HG03060 (cell line): ENCODE measurements around the gene TEX14.

ENCODE experiments used
- ATAC-seq: cut with Tn5 transposase; IDR thresholded peaks from one replicate; pipeline ENCODE4 v1.9.1; 2021; ENCODE audit warnings: low read depth, moderate number of reproducible peaks; ENCODE audit not compliant: unreplicated experiment

Gene TEX14

DNA sequence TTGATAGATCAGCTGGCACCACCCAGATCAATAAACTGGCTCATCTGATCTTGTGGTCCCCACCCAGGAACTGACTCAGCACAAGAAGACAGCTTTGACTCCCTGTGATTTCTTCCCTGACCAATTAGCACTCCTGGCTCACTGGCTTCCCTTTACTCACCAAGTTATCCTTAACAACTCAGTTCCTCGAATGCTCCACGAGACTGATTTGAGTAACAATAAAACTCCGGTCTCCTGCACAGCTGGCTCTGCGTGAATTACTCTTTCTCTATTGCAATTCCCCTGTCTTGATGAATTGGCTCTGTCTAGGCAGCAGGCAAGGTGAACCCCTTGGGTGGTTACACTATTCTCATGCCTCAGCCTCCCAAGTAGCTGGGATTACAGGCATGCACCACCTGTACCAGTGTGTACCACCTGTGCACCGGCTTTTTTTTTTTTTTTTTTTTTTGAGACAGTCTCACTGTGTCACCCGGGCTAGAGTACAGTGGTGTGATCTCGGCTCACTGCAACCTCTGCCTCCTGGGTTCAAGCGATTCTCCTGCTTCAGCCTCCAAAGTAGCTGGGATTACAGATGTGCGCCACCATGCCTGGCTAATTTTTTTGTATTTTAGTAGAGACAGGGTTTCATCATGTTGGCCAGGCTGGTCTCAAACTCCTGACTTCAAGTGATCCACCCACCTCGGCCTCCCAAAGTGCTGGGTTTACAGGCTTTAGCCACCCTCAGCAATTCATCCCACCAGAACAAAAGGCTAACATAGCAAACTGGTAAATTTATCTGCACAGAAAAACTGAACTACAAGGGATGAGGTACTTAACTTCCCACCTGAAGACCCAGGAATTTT lies 33.7 kb downstream of the TEX14 start:
- peak; percentile 9 for ATAC-seq

- ATAC-seq = no peak
These were observed 43.6 kb downstream of the TEX14 start for GRCh38 chr17:58648236-58648635.

- no peak for ATAC-seq
These were observed 48.7 kb downstream of the TEX14 start for GRCh38 chr17:58643147-58643546.

GRCh38 chr17:58641887-58642311 lies 49.9 kb downstream of the TEX14 start:
- ATAC-seq = no peak

GRCh38 chr17:58640202-58640601 lies 51.6 kb downstream of the TEX14 start:
- no peak for ATAC-seq

GRCh38 chr17:58639681-58640080 lies 52.2 kb downstream of the TEX14 start:
- ATAC-seq = no peak

DNA sequence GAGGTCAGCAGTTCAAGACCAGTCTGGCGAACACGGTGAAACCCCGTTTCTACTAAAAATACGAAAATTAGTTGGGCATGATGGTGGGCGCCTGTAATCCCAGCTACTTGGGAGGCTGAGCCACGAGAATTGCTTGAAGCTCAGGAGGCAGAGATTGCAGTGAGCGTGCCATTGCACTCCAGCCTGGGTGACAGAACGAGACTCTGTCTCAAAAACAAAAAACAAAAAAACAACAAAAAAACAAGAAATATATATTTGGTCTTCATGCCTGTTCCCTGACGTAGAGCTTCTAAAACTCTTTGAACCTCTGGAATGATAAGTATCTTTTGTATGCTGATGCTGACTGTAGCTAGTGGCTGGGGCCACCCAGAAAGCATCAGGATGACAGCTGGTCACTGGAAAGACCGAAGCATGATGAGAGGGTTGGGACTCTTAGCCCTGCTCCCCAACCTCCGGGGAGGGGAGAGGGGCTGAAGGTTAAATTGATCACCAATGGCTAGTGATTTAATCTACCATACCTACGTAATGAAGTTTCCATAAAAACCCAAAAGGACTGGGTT lies 54.8 kb downstream of the TEX14 start:
- ATAC-seq = no peak

DNA sequence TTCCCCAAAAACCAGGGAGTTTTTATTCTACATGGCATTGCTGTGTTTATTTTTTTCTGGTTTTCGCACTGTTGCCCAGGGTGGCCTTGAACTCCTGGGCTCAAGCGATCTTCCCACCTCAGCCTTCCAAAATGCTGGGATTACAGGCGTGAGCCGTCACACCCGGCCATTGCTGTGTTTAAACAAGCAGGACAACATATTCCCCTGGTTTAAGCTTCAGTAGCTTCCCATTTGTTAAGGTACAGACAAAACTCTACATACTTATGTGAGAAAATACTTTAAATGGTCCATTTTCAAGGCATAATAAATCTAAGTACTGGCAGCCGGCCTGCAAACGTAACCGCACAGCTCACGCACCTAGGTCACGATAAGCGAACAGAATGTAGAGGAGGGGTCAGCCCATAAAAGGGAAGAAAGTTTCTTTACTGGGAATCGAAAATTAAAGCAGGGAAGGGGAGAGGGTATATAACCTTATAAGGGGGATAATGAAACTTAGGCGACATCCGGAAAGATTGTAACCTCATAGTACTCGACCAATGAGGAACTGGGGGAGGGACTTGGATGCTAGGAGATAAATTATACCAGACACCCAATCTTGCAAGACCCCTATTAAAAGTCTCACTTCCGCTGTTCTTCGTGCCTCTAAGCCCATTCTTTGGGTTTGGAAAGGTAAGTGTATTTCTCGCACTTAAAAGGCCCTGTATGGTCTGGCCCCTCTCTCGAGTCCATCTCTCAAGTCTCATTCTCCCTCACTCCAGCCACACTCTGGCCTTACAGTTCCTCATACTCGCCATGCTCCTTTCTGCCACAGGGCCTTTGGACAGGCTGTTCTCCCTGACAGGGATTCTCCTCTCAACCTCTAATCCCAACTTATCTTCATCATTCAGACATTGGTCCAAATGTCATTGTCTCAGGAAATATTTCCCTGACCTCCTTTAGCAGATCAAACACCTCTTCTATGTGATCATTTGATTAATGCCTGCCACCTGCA lies 59.2 kb downstream of the TEX14 start:
- no peak for ATAC-seq

DNA sequence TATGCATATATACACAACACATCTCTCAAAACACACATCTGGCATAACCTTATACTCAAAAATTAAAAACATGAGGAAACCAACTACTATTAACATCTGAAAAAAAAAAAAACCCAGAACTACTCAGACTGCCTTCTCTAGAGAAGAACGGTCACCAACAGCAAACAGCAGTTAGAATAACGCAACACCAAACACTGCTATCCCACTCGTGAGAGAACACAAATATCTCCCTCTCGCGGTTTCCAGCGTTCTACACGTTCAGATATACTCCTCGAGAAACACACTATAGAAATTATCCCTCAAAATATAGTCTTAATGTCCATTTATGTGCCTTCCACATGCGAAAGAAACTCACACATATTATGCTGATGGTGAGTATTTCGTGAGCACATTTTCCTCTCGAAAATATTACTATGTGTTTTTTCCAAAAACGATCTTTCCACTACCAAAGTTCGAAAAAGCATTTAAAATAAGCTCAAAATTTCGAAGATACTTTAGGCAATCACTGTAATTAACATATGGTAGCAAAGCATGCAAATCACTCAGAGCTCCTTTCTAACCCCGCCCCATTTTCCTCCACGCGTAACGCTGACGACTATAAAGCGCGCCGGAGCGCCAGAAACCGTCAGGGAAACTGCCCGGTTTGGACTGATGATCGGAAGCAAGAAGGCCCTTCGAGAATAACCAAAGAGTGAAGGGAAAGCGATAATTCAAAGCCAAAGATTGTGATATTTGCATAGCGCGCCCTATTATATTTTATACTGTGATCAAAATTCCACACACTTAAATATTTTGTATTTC lies 60.1 kb downstream of the TEX14 start:
- peak; percentile 82 for ATAC-seq

- ATAC-seq = no peak
These were observed 60.8 kb downstream of the TEX14 start for GRCh38 chr17:58630883-58631522.

GRCh38 chr17:58626905-58627304 lies 64.9 kb downstream of the TEX14 start:
- ATAC-seq = no peak

GRCh38 chr17:58624751-58625150 lies 67.1 kb downstream of the TEX14 start:
- no peak for ATAC-seq

DNA sequence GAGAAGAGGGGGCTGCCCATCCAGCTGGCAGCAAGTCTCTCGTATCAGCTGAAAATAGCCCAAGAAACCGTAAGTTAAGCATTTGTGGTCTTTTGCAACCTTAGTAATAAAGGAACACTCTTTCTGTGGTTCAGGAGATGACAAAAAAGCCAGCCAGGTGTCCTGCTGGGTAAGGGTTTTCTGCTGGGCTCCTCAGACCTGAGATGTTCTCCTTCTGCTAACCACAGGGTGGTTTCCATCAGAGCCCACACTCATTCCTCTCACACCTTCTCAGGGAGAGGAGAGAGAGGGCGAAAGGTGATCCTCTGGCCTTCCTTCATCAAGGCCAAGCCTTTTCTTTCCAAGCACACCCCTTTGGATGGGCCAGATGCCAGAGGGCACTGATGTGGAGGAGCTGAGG lies 70.7 kb downstream of the TEX14 start:
- no peak for ATAC-seq

- ATAC-seq = no peak
These were observed 73.5 kb downstream of the TEX14 start for GRCh38 chr17:58618336-58618735.

DNA sequence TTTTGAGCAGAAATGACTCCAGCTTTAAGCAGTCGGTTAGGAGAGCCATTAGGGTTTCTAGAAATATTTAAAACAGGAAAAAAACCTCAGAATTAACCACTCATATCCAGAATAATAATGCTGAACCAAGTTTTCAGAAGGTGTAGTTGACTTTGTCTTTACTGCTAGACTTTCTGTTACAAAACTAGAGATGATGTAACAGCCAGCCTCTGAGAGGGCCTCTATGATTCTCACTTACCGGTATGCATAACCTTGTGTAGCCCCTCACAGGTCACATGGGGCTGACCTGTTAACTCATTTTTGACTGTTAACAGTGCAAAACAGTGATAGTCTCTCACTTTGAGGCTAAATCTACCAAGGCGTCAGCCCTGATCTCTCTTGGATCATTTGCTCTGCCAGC lies 74.3 kb downstream of the TEX14 start:
- ATAC-seq = no peak

- peak; percentile 37 for ATAC-seq
These were observed 75.8 kb downstream of the TEX14 start for GRCh38 chr17:58615768-58616659.

GRCh38 chr17:58614859-58615459 lies 76.9 kb downstream of the TEX14 start:
- ATAC-seq = no peak

- no peak for ATAC-seq
These were observed 80.5 kb downstream of the TEX14 start for GRCh38 chr17:58611331-58611730.
